CD4-positive, alpha-beta T cell treated with Interleukin-21 for 1 hour (primary cell): ENCODE results near the gene PPP3R1.

Source experiments
- DNase-seq: peaks from one replicate; pipeline ENCODE4 v3.0.0-alpha.2; 2020

The PPP3R1 gene

GRCh38 chr2:68256093-68256450 is 3.7 kb upstream of the PPP3R1 start:
- no peak for DNase-seq

GRCh38 chr2:68253219-68254068 is 1.1 kb upstream of the PPP3R1 start:
- peak; percentile 60 for DNase-seq

GRCh38 chr2:68251855-68252399 is 405 bp downstream of the PPP3R1 start:
- DNase-seq, result no peak

GRCh38 chr2:68251187-68251854 is 1.0 kb downstream of the PPP3R1 start:
- peak; percentile 90 for DNase-seq

- no peak for DNase-seq
Observed at GRCh38 chr2:68250652-68251186, 1.6 kb downstream of the PPP3R1 start.

GRCh38 chr2:68250196-68250595 is 2.1 kb downstream of the PPP3R1 start:
- no peak for DNase-seq

- no peak for DNase-seq
Observed at GRCh38 chr2:68248806-68249205, 3.5 kb downstream of the PPP3R1 start.

- DNase-seq, result no peak
Observed at GRCh38 chr2:68248361-68248760, 4.0 kb downstream of the PPP3R1 start.

GRCh38 chr2:68246396-68246795 is 5.9 kb downstream of the PPP3R1 start:
- DNase-seq, result no peak

GRCh38 chr2:68245672-68246071 is 6.7 kb downstream of the PPP3R1 start:
- no peak for DNase-seq

GRCh38 chr2:68245066-68245465 is 7.3 kb downstream of the PPP3R1 start:
- DNase-seq, result no peak

GRCh38 chr2:68244456-68244855 is 7.9 kb downstream of the PPP3R1 start:
- DNase-seq, result no peak

- no peak for DNase-seq
Observed at GRCh38 chr2:68241732-68242131, 10.6 kb downstream of the PPP3R1 start.

- DNase-seq, result no peak
Observed at GRCh38 chr2:68240446-68240845, 11.9 kb downstream of the PPP3R1 start.

GRCh38 chr2:68238955-68239822 is 13.1 kb downstream of the PPP3R1 start:
- no peak for DNase-seq

GRCh38 chr2:68237976-68238580 is 14.3 kb downstream of the PPP3R1 start:
- no peak for DNase-seq

- DNase-seq, result no peak
Observed at GRCh38 chr2:68237404-68237803, 14.9 kb downstream of the PPP3R1 start.

GRCh38 chr2:68236876-68237275 is 15.5 kb downstream of the PPP3R1 start:
- no peak for DNase-seq

GRCh38 chr2:68236103-68236734 is 16.1 kb downstream of the PPP3R1 start:
- DNase-seq, result no peak

GRCh38 chr2:68235090-68235489 is 17.2 kb downstream of the PPP3R1 start:
- DNase-seq, result no peak

GRCh38 chr2:68234405-68234804 is 17.9 kb downstream of the PPP3R1 start:
- DNase-seq, result no peak

GRCh38 chr2:68231061-68231372 is 21.3 kb downstream of the PPP3R1 start:
- no peak for DNase-seq
